Prostate gland (tissue), 2 donors: ENCODE measurements around the gene PIEZO2.

ENCODE experiments used
- POLR2A ChIP-seq: fragments of 450-650 bp; IDR thresholded peaks from one replicate; pipeline ENCODE4 v1.6.1; 2016; ENCODE audit warnings: antibody characterized with exemption, mild to moderate bottlenecking
- POLR2AphosphoS5 ChIP-seq: sonication (generic); formaldehyde crosslinking; IDR thresholded peaks from one replicate; pipeline ENCODE4 v1.6.1; 2017; ENCODE audit warnings: antibody characterized with exemption
- TF ChIP-seq, protein P1 (sequence below), 4 experiments: fragments of 200-600 bp in 2 of 4; fragments of 450-650 bp in 2 of 4; sonication (generic) in 2 of 4; IDR thresholded peaks; 1 replicate in 3 of 4; 2 replicates in 1 of 4; pipeline ENCODE4 v1.5.1; 2016 to 2019; ENCODE audit warnings: antibody characterized with exemption in 4 of 4, mild to moderate bottlenecking in 2 of 4, moderate library complexity in 2 of 4

GRCh38 chr18:11119550-11119949 lies 29.8 kb downstream of the PIEZO2 start:
- TF ChIP-seq, protein P1, sequence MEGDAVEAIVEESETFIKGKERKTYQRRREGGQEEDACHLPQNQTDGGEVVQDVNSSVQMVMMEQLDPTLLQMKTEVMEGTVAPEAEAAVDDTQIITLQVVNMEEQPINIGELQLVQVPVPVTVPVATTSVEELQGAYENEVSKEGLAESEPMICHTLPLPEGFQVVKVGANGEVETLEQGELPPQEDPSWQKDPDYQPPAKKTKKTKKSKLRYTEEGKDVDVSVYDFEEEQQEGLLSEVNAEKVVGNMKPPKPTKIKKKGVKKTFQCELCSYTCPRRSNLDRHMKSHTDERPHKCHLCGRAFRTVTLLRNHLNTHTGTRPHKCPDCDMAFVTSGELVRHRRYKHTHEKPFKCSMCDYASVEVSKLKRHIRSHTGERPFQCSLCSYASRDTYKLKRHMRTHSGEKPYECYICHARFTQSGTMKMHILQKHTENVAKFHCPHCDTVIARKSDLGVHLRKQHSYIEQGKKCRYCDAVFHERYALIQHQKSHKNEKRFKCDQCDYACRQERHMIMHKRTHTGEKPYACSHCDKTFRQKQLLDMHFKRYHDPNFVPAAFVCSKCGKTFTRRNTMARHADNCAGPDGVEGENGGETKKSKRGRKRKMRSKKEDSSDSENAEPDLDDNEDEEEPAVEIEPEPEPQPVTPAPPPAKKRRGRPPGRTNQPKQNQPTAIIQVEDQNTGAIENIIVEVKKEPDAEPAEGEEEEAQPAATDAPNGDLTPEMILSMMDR (IDR thresholded peaks at IDR 0.05) = no peak
- TF ChIP-seq POLR2A = no peak
- no peak for TF ChIP-seq POLR2AphosphoS5
